MCF 10A (cell line): ENCODE data around the gene ENOSF1. TPM values are rescaled to one million over a fixed set of nuclear protein-coding genes. Genes with fewer than 3 reads are reported as not detected.

Experiments used
- BruUV-seq: library from RNA; stranded (reverse); fragments of 400-500 nt; replicated peaks from 2 replicates; lab custom pipeline; 2021; lab: Mats Ljungman, UMichigan
- CTCF ChIA-PET: fragments of 300-600 bp; sonication (Branson Sonifier 250); formaldehyde crosslinking; extraction: SDS; loops from one replicate; lab custom pipeline; 2021; ENCODE audit warnings: antibody characterized with exemption, inconsistent platforms; lab: Yijun Ruan, JAX
- POLR2A ChIA-PET: fragments of 300-600, 350-650 bp; sonication (Branson Sonifier 250); formaldehyde crosslinking; extraction: SDS; loops from one replicate; lab custom pipeline; 2020; ENCODE audit warnings: antibody characterized with exemption, inconsistent platforms; lab: Yijun Ruan, JAX
- DNase-seq: peaks from one replicate; pipeline ENCODE4 v3.0.0-alpha.2; 2018; ENCODE audit not compliant: unreplicated experiment
- H3K27ac Mint-ChIP-seq: one replicate; pipeline ENCODE4 v1.8.0; 2022; ENCODE audit warnings: mild to moderate bottlenecking, low read depth, mixed read lengths; ENCODE audit not compliant: unreplicated experiment
- H3K27me3 Mint-ChIP-seq: one replicate; pipeline ENCODE4 v1.8.0; 2022; ENCODE audit warnings: mixed read lengths; ENCODE audit not compliant: insufficient read depth, unreplicated experiment
- H3K36me3 Mint-ChIP-seq: one replicate; pipeline ENCODE4 v1.8.0; 2022; ENCODE audit warnings: mild to moderate bottlenecking, moderate library complexity, mixed read lengths; ENCODE audit not compliant: insufficient read depth, unreplicated experiment
- H3K4me1 Mint-ChIP-seq: one replicate; pipeline ENCODE4 v1.8.0; 2022; ENCODE audit warnings: mixed read lengths; ENCODE audit not compliant: insufficient read depth, unreplicated experiment
- H3K4me3 Mint-ChIP-seq: one replicate; pipeline ENCODE4 v1.8.0; 2022; ENCODE audit warnings: mild to moderate bottlenecking, moderate library complexity, mixed read lengths; ENCODE audit not compliant: unreplicated experiment
- H3K9me3 Mint-ChIP-seq: one replicate; pipeline ENCODE4 v1.8.0; 2022; ENCODE audit warnings: mixed read lengths; ENCODE audit not compliant: unreplicated experiment
- intact Hi-C: fragments of 100-400 bp; cut with micrococcal nuclease; formaldehyde crosslinking; loops from 2 replicates; pipeline ENCODE4 v1.14.1; 2022
- total RNA-seq: library from RNA; stranded (reverse); gene quantifications from 2 replicates; pipeline ENCODE4 v1.2.3, GENCODE V29; 2022
- TF ChIP-seq, protein P1 (sequence below): fragments of 200-600 bp; IDR thresholded peaks from one replicate; pipeline ENCODE4 v1.8.0; 2022; ENCODE audit warnings: antibody characterized with exemption, mild to moderate bottlenecking; ENCODE audit not compliant: unreplicated experiment

ENOSF1 gene
- total RNA-seq, 1 experiment from 2014 or later, result 106 TPM

DNA sequence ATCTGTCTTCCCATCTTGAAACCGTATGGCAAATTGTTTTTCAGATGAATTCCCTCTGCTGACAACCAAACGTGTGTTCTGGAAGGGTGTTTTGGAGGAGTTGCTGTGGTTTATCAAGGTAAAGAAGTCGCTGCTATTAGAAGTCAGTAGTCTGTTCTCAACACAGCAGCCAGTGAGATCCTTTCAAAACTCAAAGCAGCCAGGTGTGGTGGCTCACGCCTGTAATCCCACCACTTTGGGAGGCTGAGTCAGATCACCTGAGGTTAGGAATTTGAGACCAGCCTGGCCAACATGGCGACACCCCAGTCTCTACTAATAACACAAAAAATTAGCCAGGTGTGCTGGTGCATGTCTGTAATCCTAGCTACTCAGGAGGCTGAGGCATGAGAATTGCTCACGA lies 52.8 kb downstream of the ENOSF1 start:
- TF ChIP-seq, protein P1, sequence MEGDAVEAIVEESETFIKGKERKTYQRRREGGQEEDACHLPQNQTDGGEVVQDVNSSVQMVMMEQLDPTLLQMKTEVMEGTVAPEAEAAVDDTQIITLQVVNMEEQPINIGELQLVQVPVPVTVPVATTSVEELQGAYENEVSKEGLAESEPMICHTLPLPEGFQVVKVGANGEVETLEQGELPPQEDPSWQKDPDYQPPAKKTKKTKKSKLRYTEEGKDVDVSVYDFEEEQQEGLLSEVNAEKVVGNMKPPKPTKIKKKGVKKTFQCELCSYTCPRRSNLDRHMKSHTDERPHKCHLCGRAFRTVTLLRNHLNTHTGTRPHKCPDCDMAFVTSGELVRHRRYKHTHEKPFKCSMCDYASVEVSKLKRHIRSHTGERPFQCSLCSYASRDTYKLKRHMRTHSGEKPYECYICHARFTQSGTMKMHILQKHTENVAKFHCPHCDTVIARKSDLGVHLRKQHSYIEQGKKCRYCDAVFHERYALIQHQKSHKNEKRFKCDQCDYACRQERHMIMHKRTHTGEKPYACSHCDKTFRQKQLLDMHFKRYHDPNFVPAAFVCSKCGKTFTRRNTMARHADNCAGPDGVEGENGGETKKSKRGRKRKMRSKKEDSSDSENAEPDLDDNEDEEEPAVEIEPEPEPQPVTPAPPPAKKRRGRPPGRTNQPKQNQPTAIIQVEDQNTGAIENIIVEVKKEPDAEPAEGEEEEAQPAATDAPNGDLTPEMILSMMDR, result no peak
- Mint-ChIP-seq H3K9me3 (peaks cover 7% of the 10 kb centered on the region), H3K27ac (no peak overlapping the region), H3K4me3 (peak overlapping the region; percentile 81), H3K4me1 (peaks cover 6% of the 10 kb centered on the region), H3K27me3 (no peaks in the 10 kb centered on the region), H3K36me3 (peaks cover 9% of the 10 kb centered on the region)
- POLR2A ChIA-PET, result interaction anchor here (0.6 to 2.5 kb wide), 2 partner anchors 14 to 134 kb away, joined by 3 to 12 read pairs; no protein-coding TSS in a partner anchor
- BruUV-seq, result no TSS peak
- no peak for DNase-seq
- CTCF ChIA-PET, result interaction anchor here (0.6 to 3.5 kb wide), 3 partner anchors 57 to 480 kb away, joined by 3 to 10 read pairs (median 4); no protein-coding TSS in a partner anchor
- intact Hi-C loops, result loop anchor here (5.0 kb wide), 1 partner anchor 53 kb away; the partner anchor contains the start of gene ENOSF1

DNA sequence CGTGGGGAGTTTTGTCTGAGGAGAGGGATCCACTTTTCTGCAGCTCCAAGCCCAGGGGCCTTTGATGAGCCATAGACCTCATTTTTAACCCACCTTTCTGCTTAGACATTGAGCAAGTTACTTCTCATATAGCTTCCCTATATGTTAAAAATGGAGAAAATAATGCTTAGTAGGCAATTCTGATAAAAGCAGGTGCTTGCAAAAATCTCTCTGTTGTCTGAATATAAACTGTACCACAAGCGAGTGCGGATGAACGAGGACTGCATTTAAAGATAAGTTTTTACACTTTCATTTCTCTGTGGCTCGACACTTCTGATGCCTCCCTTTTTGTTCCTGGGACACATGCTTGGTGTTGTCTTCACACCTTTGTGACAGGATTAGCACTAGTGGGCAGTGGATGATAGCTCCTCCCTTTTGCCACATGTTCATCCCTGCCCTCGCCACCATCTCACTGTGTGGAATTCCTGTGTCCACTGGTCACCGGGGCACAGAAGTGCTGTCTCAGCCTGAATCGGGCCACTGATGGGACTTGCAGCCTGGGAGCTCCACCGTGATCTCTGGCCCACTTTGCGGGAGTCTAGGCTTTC lies 53.4 kb downstream of the ENOSF1 start:
- intact Hi-C loops, result loop anchor here (5.0 kb wide), 1 partner anchor 53 kb away; the partner anchor contains the start of gene ENOSF1
- H3K4me3 Mint-ChIP-seq, result peak overlapping the region; percentile 81
- POLR2A ChIA-PET, result interaction anchor here (0.6 to 2.7 kb wide), 9 partner anchors 14 to 1378 kb away, joined by 3 to 20 read pairs (median 5); partner anchors contain the start of gene THOC1
- peaks cover 7% of the 10 kb centered on the region for H3K9me3 Mint-ChIP-seq
- H3K36me3 Mint-ChIP-seq, result peaks cover 9% of the 10 kb centered on the region
- H3K27ac Mint-ChIP-seq, result no peak overlapping the region
- no TSS peak for BruUV-seq
- DNase-seq, result no peak
- TF ChIP-seq, protein P1, result no peak
- CTCF ChIA-PET, result interaction anchor here (0.6 to 3.5 kb wide), 10 partner anchors 33 to 479 kb away, joined by 3 to 10 read pairs (median 3); partner anchors contain the start of gene ENOSF1
- H3K27me3 Mint-ChIP-seq, result no peaks in the 10 kb centered on the region
- H3K4me1 Mint-ChIP-seq, result peaks cover 6% of the 10 kb centered on the region

- TSS peak; percentile 30 for BruUV-seq
Observed at GRCh38 chr18:658001-658946, 54.2 kb downstream of the ENOSF1 start.

More at GRCh38 chr18:658001-658946, 54.2 kb downstream of the ENOSF1 start:
- DNase-seq, result peak; percentile 94
- H3K4me1 Mint-ChIP-seq, result peaks cover 6% of the 10 kb centered on the region
- H3K27me3 Mint-ChIP-seq, result no peaks in the 10 kb centered on the region
- intact Hi-C loops, result loop anchor here (5.0 kb wide), 1 partner anchor 54 kb away; the partner anchor contains the start of gene ENOSF1
- ChIA-PET POLR2A (interaction anchor here (0.6 to 2.7 kb wide), 22 partner anchors 9 to 1378 kb away, joined by 3 to 20 read pairs (median 4); partner anchors contain the start of gene THOC1), CTCF (interaction anchor here (0.6 to 3.5 kb wide), 19 partner anchors 15 to 437 kb away, joined by 3 to 11 read pairs (median 3); partner anchors contain the start of genes ENOSF1 and THOC1)
- peaks cover 9% of the 10 kb centered on the region for H3K36me3 Mint-ChIP-seq
- TF ChIP-seq, protein P1, result no peak
- H3K4me3 Mint-ChIP-seq, result peak overlapping the region; percentile 81
- peaks cover 7% of the 10 kb centered on the region for H3K9me3 Mint-ChIP-seq
- no peak overlapping the region for H3K27ac Mint-ChIP-seq
